Endothelial cell of umbilical vein (primary cell): ENCODE data around the gene CHL1. TPM values are rescaled to one million over a fixed set of nuclear protein-coding genes. Genes with fewer than 3 reads are reported as not detected.

ENCODE experiments used
- BruUV-seq: library from RNA; stranded (reverse); fragments of 400-500 nt; replicated peaks from 2 replicates; lab custom pipeline; 2021; lab: Mats Ljungman, UMichigan
- CTCF ChIA-PET: fragments of 300-600, 350-600 bp; sonication (Branson Sonifier 250); formaldehyde crosslinking; loops from one replicate; lab custom pipeline; 2021; ENCODE audit warnings: antibody characterized with exemption, inconsistent platforms; lab: Charles Lee
- POLR2A ChIA-PET: fragments of 300-600, 350-600 bp; sonication (Branson Sonifier 250); formaldehyde crosslinking; loops from one replicate; lab custom pipeline; 2021; ENCODE audit warnings: antibody characterized with exemption, inconsistent platforms; lab: Charles Lee
- DNase-seq: peaks from one replicate; pipeline ENCODE4 v3.0.0-alpha.2; 2011; ENCODE audit warnings: low read depth, low spot score
- FAIRE-seq: peaks from 2 replicates; lab custom pipeline; 2011; peaks lifted over from hg19 to GRCh38; lab: Jason Lieb, UNC
- H2AFZ ChIP-seq: 2 replicates; pipeline ENCODE4 v1.6.0; 2012; ENCODE audit warnings: low read depth, low read length, control low read depth, inconsistent platforms
- H3K27ac ChIP-seq: 2 replicates; pipeline ENCODE4 v1.5.1; 2011; ENCODE audit warnings: low read depth, mild to moderate bottlenecking, control low read depth, low read length, moderate library complexity; ENCODE audit not compliant: insufficient read depth
- H3K27me3 ChIP-seq, 2 experiments: 2 replicates each; pipeline versions ENCODE4 v1.6.0 to v1.6.1; 2011; ENCODE audit warnings: low read length in 2 of 2, mixed read lengths in 1 of 2; ENCODE audit not compliant: control insufficient read depth in 2 of 2, insufficient read depth in 2 of 2
- H3K36me3 ChIP-seq, 2 experiments: 2 replicates in 1 of 2; 3 replicates in 1 of 2; pipeline ENCODE4 v1.5.1; 2011; ENCODE audit warnings: low read length in 2 of 2, mild to moderate bottlenecking in 1 of 2, moderate library complexity in 1 of 2; ENCODE audit not compliant: control insufficient read depth in 2 of 2, insufficient read depth in 2 of 2; ENCODE audit errors: extremely low read depth in 1 of 2
- H3K4me1 ChIP-seq: 3 replicates; pipeline ENCODE4 v1.5.1; 2011; ENCODE audit warnings: mild to moderate bottlenecking, low read length; ENCODE audit not compliant: control insufficient read depth, insufficient read depth; ENCODE audit errors: extremely low read depth
- H3K4me2 ChIP-seq: 2 replicates; pipeline ENCODE4 v1.6.1; 2011; ENCODE audit warnings: low read length, control low read depth, mixed read lengths; ENCODE audit not compliant: insufficient read depth
- H3K4me3 ChIP-seq, 3 experiments: fragments of 200-600 bp in 1 of 3; sonication (generic), shearing (Covaris generic) in 1 of 3; replicated peaks in 1 of 3; 2 replicates each; pipeline ENCODE4 v1.5.1; 2011 to 2016; ENCODE audit warnings: control low read depth in 3 of 3, low read length in 3 of 3, mild to moderate bottlenecking in 2 of 3, inconsistent platforms in 1 of 3, low read depth in 1 of 3, moderate library complexity in 1 of 3; ENCODE audit not compliant: insufficient read depth in 1 of 3
- H3K79me2 ChIP-seq: 2 replicates; pipeline ENCODE4 v1.6.0; 2012; ENCODE audit warnings: low read length, inconsistent platforms; ENCODE audit not compliant: control insufficient read depth, insufficient read depth
- H3K9ac ChIP-seq: replicated peaks from 2 replicates; pipeline ENCODE3; 2011; ENCODE audit warnings: low read length, control low read depth; ENCODE audit not compliant: insufficient read depth; ENCODE audit errors: extremely low read depth
- H3K9me1 ChIP-seq: replicated peaks from 3 replicates; pipeline ENCODE4 v1.6.0; 2011; ENCODE audit warnings: mild to moderate bottlenecking, low read length; ENCODE audit not compliant: control insufficient read depth, insufficient read depth; ENCODE audit errors: extremely low read depth
- H3K9me3 ChIP-seq: replicated peaks from 2 replicates; pipeline ENCODE4 v1.5.1; 2012; ENCODE audit warnings: low read length, inconsistent platforms; ENCODE audit not compliant: control insufficient read depth, insufficient read depth
- H4K20me1 ChIP-seq: replicated peaks from 2 replicates; pipeline ENCODE3; 2011; ENCODE audit warnings: mild to moderate bottlenecking, low read length; ENCODE audit not compliant: control insufficient read depth, insufficient read depth; ENCODE audit errors: extremely low read depth
- CTCF ChIP-seq, 2 donors: IDR thresholded peaks; 1 replicate in 1 of 2; 2 replicates in 1 of 2; pipeline ENCODE4 v1.5.1; 2011; ENCODE audit warnings: low read length in 2 of 2, mild to moderate bottlenecking in 2 of 2, moderate library complexity in 2 of 2, control low read depth in 1 of 2, inconsistent platforms in 1 of 2, low read depth in 1 of 2; ENCODE audit not compliant: insufficient read depth in 1 of 2; ENCODE audit errors: extremely low read depth in 1 of 2
- FOS ChIP-seq: IDR thresholded peaks from 2 replicates; pipeline ENCODE4 v1.6.1; 2011; ENCODE audit warnings: mild to moderate bottlenecking, low read length, moderate library complexity, borderline replicate concordance; ENCODE audit not compliant: insufficient read depth
- GATA2 ChIP-seq: IDR thresholded peaks from 2 replicates; pipeline ENCODE4 v1.7.0; 2011; ENCODE audit warnings: low read depth, mild to moderate bottlenecking, moderate library complexity, mixed read lengths, low read length; ENCODE audit not compliant: insufficient read length, insufficient read depth
- JUN ChIP-seq: IDR thresholded peaks from 2 replicates; pipeline ENCODE4 v1.6.1; 2011; ENCODE audit warnings: borderline replicate concordance, low read depth; ENCODE audit not compliant: insufficient read length, insufficient read depth
- MAX ChIP-seq: IDR thresholded peaks from 2 replicates; pipeline ENCODE4 v1.6.1; 2011; ENCODE audit not compliant: insufficient read depth, insufficient read length
- MYC ChIP-seq: IDR thresholded peaks from one replicate; pipeline ENCODE4 v1.6.1; 2011; ENCODE audit warnings: mild to moderate bottlenecking, low read depth, low read length
- POLR2A ChIP-seq: IDR thresholded peaks from 2 replicates; pipeline ENCODE4 v1.6.1; 2012; ENCODE audit warnings: low read depth, mild to moderate bottlenecking, control low read depth, low read length
- POLR2AphosphoS5 ChIP-seq: IDR thresholded peaks from 2 replicates; pipeline ENCODE4 v1.6.1; 2012; ENCODE audit warnings: low read depth, mild to moderate bottlenecking, control low read depth, low read length, moderate library complexity; ENCODE audit not compliant: insufficient read depth
- dilution Hi-C: fragments of 300-500 bp; cut with MboI; formaldehyde crosslinking; loops from one replicate; pipeline ENCODE4 v1.15.0; 2019; ENCODE audit warnings: low sequenced_read_pairs; ENCODE audit not compliant: extremely low pct_ligation_motif_present
- intact Hi-C: fragments of 100-400 bp; cut with micrococcal nuclease; formaldehyde crosslinking; loops from one replicate; pipeline ENCODE4 v1.10.0; 2022
- polyA plus RNA-seq, 4 experiments: library from polyadenylated mRNA; depleted of rRNA in 3 of 4; stranded (reverse) in 3 of 4; unstranded in 1 of 4; fragments of >200 nt; gene quantifications; 2 replicates each; pipeline versions ENCODE4 v1.2.1 to v1.2.3, GENCODE V29; 2011 to 2012; ENCODE audit warnings: missing spikeins in 1 of 4
- total RNA-seq: library from RNA; stranded (reverse); gene quantifications from 2 replicates; pipeline ENCODE4 v1.2.3, GENCODE V29; 2021

CHL1 gene
- total and polyA plus RNA-seq, 2 donors (not counting 3 experiments of a cell fraction or from before 2014, with no cell fraction given): not detected

DNA sequence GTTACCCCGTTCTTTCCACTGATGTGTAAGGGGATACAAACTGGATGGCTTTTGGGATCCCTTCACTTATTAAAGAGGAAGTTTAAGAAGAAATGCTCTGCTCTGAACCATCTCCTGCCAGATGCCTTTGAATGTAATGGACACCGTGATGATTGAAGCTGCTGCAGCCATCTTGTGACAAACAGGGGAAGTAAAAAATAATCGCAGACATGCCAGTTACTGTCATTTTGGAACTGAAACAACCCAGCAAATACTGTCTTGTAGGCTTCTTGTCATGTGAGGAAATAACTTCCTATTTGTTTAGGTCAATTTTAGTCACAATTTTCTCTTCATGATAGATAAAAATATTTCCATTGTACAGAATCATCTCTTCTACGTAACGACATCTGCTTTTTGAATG lies 224.0 kb downstream of the CHL1 start:
- BruUV-seq: no TSS peak
- CTCF ChIA-PET: no interaction called here
- FAIRE-seq: no peak

More for the DNA sequence above, 224.0 kb downstream of the CHL1 start:
- Histone ChIP-seq H3K4me1 (no peaks in the 10 kb centered on the region), H3K36me3 (no peaks in the 10 kb centered on the region), H3K4me3 (no peak overlapping the region), H3K9me1 (no peaks in the 10 kb centered on the region), H3K4me2 (no peak overlapping the region), H3K27me3 (no peaks in the 10 kb centered on the region), H2AFZ (no peak overlapping the region), H3K79me2 (no peaks in the 10 kb centered on the region), H3K9ac (no peak overlapping the region), H4K20me1 (no peaks in the 10 kb centered on the region), H3K9me3 (no peaks in the 10 kb centered on the region), H3K27ac (no peak overlapping the region)
- intact Hi-C loops (no loop called here), dilution Hi-C loops (no loop called here)
- POLR2A ChIA-PET: no interaction called here
- DNase-seq: no peak
- TF ChIP-seq JUN (no peak), POLR2A (no peak), MAX (no peak), MYC (no peak), POLR2AphosphoS5 (no peak), GATA2 (no peak), FOS (no peak), CTCF (IDR thresholded peaks at IDR 0.05; ENCODE audit: extremely low read depth in 1 of 2, insufficient read depth in 1 of 2, low read depth in 1 of 2, low read length in 2 of 2) (no peak)
